HepG2 (cell line): ENCODE results near the gene NCKIPSD. TPM values are rescaled to one million over a fixed set of nuclear protein-coding genes. Genes with fewer than 3 reads are reported as not detected.

Experiments
- AGO1 ChIP-seq: fragments of 200-400 bp; formaldehyde crosslinking; IDR thresholded peaks from 2 replicates; pipeline ENCODE4 v1.6.1; 2017; ENCODE audit warnings: mild to moderate bottlenecking, low read depth, low read length, moderate library complexity; ENCODE audit not compliant: poor library complexity, severe bottlenecking
- GABPA ChIP-seq, 2 experiments: IDR thresholded peaks; 2 replicates each; pipeline ENCODE4 v1.6.1; 2011 to 2016; ENCODE audit warnings: low read depth in 2 of 2, low read length in 1 of 2, missing biosample characterization in 1 of 2, missing genetic modification characterization in 1 of 2
- MAF1 ChIP-seq: sonication (generic); formaldehyde crosslinking; IDR thresholded peaks from 2 replicates; pipeline ENCODE4 v1.5.0; 2020; ENCODE audit warnings: missing genetic modification reagents, borderline replicate concordance
- MEIS2 ChIP-seq: sonication (generic); formaldehyde crosslinking; IDR thresholded peaks from 2 replicates; pipeline ENCODE4 v1.9.0; 2021; ENCODE audit warnings: mild to moderate bottlenecking, missing genetic modification reagents
- NCOA1 ChIP-seq: sonication (generic); formaldehyde crosslinking; IDR thresholded peaks from 2 replicates; pipeline ENCODE4 v1.9.0; 2021; ENCODE audit warnings: missing genetic modification reagents
- NFE2 ChIP-seq: sonication (generic); formaldehyde crosslinking; IDR thresholded peaks from 2 replicates; pipeline ENCODE4 v1.4.0; 2020; ENCODE audit warnings: missing genetic modification reagents
- NFIC ChIP-seq: IDR thresholded peaks from 2 replicates; pipeline ENCODE4 v1.6.1; 2012; ENCODE audit warnings: mild to moderate bottlenecking, low read length, inconsistent platforms
- NR2F2 ChIP-seq: IDR thresholded peaks from 2 replicates; pipeline ENCODE4 v1.6.1; 2012; ENCODE audit warnings: low read depth, inconsistent platforms, borderline replicate concordance
- NRL ChIP-seq: sonication (generic); formaldehyde crosslinking; IDR thresholded peaks from 2 replicates; pipeline ENCODE4 v1.5.0; 2020; ENCODE audit warnings: missing genetic modification reagents, mild to moderate bottlenecking, moderate library complexity, borderline replicate concordance
- TCF7L2 ChIP-seq: IDR thresholded peaks from 2 replicates; pipeline ENCODE4 v1.6.1; 2011; ENCODE audit warnings: mild to moderate bottlenecking, low read depth, low read length, moderate library complexity
- THAP11 ChIP-seq: IDR thresholded peaks from 2 replicates; pipeline ENCODE4 v1.6.1; 2016; ENCODE audit warnings: missing biosample characterization, missing genetic modification reagents
- ZNF121 ChIP-seq: sonication (generic); formaldehyde crosslinking; IDR thresholded peaks from 2 replicates; pipeline ENCODE4 v1.5.0; 2020; ENCODE audit warnings: mild to moderate bottlenecking, missing genetic modification reagents
- ZNF160 ChIP-seq: sonication (generic); formaldehyde crosslinking; IDR thresholded peaks from 2 replicates; pipeline ENCODE4 v1.8.0; 2022; ENCODE audit warnings: mild to moderate bottlenecking, inconsistent platforms, missing genetic modification reagents
- ZNF264 ChIP-seq: sonication (generic); formaldehyde crosslinking; IDR thresholded peaks from 2 replicates; pipeline ENCODE4 v1.4.0; 2020; ENCODE audit warnings: missing genetic modification reagents
- ZNF34 ChIP-seq: sonication (generic); formaldehyde crosslinking; IDR thresholded peaks from 2 replicates; pipeline ENCODE4 v1.4.0; 2020; ENCODE audit warnings: mild to moderate bottlenecking, missing genetic modification reagents, borderline replicate concordance
- ZNF367 ChIP-seq: sonication (generic); formaldehyde crosslinking; IDR thresholded peaks from 2 replicates; pipeline ENCODE4 v1.4.0; 2020; ENCODE audit warnings: missing genetic modification reagents, borderline replicate concordance
- ZNF484 ChIP-seq: sonication (generic); formaldehyde crosslinking; IDR thresholded peaks from 2 replicates; pipeline ENCODE4 v1.5.1; 2020; ENCODE audit warnings: mild to moderate bottlenecking, low read depth, missing genetic modification reagents, borderline replicate concordance
- ZNF589 ChIP-seq: sonication (generic); formaldehyde crosslinking; conservative IDR thresholded peaks from 2 replicates; pipeline ENCODE4 v1.8.0; 2022; ENCODE audit warnings: mild to moderate bottlenecking, moderate library complexity, missing genetic modification reagents
- ZNF850 ChIP-seq: sonication (generic); formaldehyde crosslinking; conservative IDR thresholded peaks from 2 replicates; pipeline ENCODE4 v1.9.0; 2021; ENCODE audit warnings: mild to moderate bottlenecking, missing genetic modification reagents
- ZSCAN30 ChIP-seq: sonication (generic); formaldehyde crosslinking; IDR thresholded peaks from 2 replicates; pipeline ENCODE4 v1.5.0; 2020; ENCODE audit warnings: mild to moderate bottlenecking, missing genetic modification reagents
- polyA plus RNA-seq, 8 experiments: library from polyadenylated mRNA; depleted of rRNA in 3 of 8; stranded (reverse) in 7 of 8; unstranded in 1 of 8; fragments of >200 nt; fragmentation: Illumina TruSeq in 4 of 8; extraction: Trizol in 4 of 8; gene quantifications; 2 replicates each; pipeline versions ENCODE4 v1.2.1 to v1.2.3, GENCODE V29; 2011 to 2016; ENCODE audit warnings: low read depth in 4 of 8, missing spikeins in 1 of 8, mixed read lengths in 1 of 8; ENCODE audit not compliant: insufficient read depth in 1 of 8
- total RNA-seq, 5 experiments: library from RNA; depleted of rRNA; stranded (reverse); fragments of >200 nt; fragmentation: Illumina TruSeq; extraction: Trizol; gene quantifications; 2 replicates each; pipeline ENCODE4 v1.2.3, GENCODE V29; 2016; ENCODE audit warnings: low read depth in 1 of 5
- TF ChIP-seq, protein P1 (sequence below): sonication (generic); formaldehyde crosslinking; IDR thresholded peaks from 2 replicates; pipeline ENCODE4 v1.5.0; 2020; ENCODE audit warnings: mild to moderate bottlenecking, missing genetic modification reagents
- TF ChIP-seq, protein P2 (sequence below): conservative IDR thresholded peaks from 2 replicates; pipeline ENCODE4 v1.6.1; 2018; ENCODE audit warnings: missing genetic modification reagents
- TF ChIP-seq, protein P3 (sequence below): IDR thresholded peaks from 2 replicates; pipeline ENCODE4 v1.6.1; 2016
- TF ChIP-seq, protein P4 (sequence below): sonication (generic); formaldehyde crosslinking; IDR thresholded peaks from 2 replicates; pipeline ENCODE4 v1.4.0; 2020; ENCODE audit warnings: low read depth, mild to moderate bottlenecking, missing genetic modification reagents
- TF ChIP-seq, protein P5 (sequence below): fragments of 450-650 bp; IDR thresholded peaks from 2 replicates; pipeline ENCODE4 v1.6.1; 2016

The NCKIPSD gene
- total and polyA plus RNA-seq, 2 of the 13 experiments (the other 11 are each of a cell fraction or from before 2014, with no cell fraction given) = 13.5 to 35.2 TPM

DNA sequence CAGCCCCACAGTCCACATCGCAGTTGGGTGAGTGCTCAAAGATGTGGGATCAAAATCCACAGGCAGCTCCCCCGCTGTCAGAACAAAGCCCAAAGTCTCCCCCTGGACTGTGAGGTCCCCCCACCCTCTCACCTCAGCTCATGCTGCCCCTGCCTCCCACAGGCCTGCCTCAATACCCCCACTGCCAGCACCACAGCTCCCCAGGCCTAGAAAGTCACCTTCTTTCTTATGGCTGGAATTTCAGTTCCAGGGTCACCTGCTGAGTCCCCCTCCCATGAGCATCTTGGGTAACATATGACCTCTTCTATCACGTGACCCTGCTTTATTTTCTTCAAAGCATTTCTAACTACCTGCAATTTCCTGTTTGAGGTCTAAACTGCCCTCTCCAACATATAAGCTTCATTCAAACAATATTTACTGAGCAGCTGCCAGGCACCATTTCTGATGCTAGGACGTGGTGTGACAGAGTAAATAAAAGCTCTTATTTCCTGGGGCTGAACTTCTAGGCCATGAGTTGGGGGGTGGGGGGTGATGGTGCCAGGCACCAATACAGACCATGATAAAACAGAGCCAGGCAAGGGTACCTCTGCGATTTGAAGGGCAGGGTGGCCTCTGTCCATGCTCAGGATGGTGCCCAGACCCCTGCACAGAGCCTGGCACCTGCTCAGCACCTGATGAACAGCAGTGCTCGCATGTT, 61.7 kb downstream of the NCKIPSD start (continued):
- no peak for TF ChIP-seq ZSCAN30
- TF ChIP-seq MAF1 (CRISPR knock-in tag) = no peak
- TF ChIP-seq ZNF34 (CRISPR knock-in tag) = no peak
- no peak for TF ChIP-seq MEIS2
- TF ChIP-seq, protein P1, sequence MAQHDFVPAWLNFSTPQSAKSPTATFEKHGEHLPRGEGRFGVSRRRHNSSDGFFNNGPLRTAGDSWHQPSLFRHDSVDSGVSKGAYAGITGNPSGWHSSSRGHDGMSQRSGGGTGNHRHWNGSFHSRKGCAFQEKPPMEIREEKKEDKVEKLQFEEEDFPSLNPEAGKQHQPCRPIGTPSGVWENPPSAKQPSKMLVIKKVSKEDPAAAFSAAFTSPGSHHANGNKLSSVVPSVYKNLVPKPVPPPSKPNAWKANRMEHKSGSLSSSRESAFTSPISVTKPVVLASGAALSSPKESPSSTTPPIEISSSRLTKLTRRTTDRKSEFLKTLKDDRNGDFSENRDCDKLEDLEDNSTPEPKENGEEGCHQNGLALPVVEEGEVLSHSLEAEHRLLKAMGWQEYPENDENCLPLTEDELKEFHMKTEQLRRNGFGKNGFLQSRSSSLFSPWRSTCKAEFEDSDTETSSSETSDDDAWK (CRISPR knock-in tag) = no peak
- no peak for TF ChIP-seq NFE2 (CRISPR knock-in tag)
- TF ChIP-seq TCF7L2 = no peak
- TF ChIP-seq, protein P2, sequence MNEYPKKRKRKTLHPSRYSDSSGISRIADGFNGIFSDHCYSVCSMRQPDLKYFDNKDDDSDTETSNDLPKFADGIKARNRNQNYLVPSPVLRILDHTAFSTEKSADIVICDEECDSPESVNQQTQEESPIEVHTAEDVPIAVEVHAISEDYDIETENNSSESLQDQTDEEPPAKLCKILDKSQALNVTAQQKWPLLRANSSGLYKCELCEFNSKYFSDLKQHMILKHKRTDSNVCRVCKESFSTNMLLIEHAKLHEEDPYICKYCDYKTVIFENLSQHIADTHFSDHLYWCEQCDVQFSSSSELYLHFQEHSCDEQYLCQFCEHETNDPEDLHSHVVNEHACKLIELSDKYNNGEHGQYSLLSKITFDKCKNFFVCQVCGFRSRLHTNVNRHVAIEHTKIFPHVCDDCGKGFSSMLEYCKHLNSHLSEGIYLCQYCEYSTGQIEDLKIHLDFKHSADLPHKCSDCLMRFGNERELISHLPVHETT = no peak
- TF ChIP-seq ZNF160 (CRISPR knock-in tag) = no peak
- TF ChIP-seq ZNF121 (CRISPR knock-in tag) = no peak
- no peak for TF ChIP-seq AGO1
- TF ChIP-seq, protein P3, sequence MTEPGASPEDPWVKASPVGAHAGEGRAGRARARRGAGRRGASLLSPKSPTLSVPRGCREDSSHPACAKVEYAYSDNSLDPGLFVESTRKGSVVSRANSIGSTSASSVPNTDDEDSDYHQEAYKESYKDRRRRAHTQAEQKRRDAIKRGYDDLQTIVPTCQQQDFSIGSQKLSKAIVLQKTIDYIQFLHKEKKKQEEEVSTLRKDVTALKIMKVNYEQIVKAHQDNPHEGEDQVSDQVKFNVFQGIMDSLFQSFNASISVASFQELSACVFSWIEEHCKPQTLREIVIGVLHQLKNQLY (CRISPR knock-in tag) = peak; percentile 79; the same call in 1 of the 2 replicates
- TF ChIP-seq, protein P4, sequence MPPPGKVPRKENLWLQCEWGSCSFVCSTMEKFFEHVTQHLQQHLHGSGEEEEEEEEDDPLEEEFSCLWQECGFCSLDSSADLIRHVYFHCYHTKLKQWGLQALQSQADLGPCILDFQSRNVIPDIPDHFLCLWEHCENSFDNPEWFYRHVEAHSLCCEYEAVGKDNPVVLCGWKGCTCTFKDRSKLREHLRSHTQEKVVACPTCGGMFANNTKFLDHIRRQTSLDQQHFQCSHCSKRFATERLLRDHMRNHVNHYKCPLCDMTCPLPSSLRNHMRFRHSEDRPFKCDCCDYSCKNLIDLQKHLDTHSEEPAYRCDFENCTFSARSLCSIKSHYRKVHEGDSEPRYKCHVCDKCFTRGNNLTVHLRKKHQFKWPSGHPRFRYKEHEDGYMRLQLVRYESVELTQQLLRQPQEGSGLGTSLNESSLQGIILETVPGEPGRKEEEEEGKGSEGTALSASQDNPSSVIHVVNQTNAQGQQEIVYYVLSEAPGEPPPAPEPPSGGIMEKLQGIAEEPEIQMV (CRISPR knock-in tag) = no peak
- peak; percentile 80 for TF ChIP-seq NR2F2
- 0 out of 2 replicates have a peak, but pooled peaks have one; percentile 37 for TF ChIP-seq NCOA1 (CRISPR knock-in tag)
- no peak; the same call in 1 of the 2 replicates for TF ChIP-seq NFIC
- TF ChIP-seq ZNF850 (CRISPR knock-in tag) = no peak
- no peak for TF ChIP-seq ZNF367 (CRISPR knock-in tag)
- TF ChIP-seq GABPA (IDR thresholded peaks at IDR 0.05; ENCODE audit: low read depth, low read length) = no peak
- peak; percentile 57 for TF ChIP-seq GABPA (CRISPR knock-in tag; IDR thresholded peaks at IDR 0.05; ENCODE audit: low read depth)
- TF ChIP-seq ZNF264 (CRISPR knock-in tag) = 0 out of 2 replicates have a peak, but pooled peaks have one; percentile 5
- no peak for TF ChIP-seq ZNF589
- TF ChIP-seq, protein P5, sequence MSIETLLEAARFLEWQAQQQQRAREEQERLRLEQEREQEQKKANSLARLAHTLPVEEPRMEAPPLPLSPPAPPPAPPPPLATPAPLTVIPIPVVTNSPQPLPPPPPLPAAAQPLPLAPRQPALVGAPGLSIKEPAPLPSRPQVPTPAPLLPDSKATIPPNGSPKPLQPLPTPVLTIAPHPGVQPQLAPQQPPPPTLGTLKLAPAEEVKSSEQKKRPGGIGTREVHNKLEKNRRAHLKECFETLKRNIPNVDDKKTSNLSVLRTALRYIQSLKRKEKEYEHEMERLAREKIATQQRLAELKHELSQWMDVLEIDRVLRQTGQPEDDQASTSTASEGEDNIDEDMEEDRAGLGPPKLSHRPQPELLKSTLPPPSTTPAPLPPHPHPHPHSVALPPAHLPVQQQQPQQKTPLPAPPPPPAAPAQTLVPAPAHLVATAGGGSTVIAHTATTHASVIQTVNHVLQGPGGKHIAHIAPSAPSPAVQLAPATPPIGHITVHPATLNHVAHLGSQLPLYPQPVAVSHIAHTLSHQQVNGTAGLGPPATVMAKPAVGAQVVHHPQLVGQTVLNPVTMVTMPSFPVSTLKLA = no peak
- TF ChIP-seq ZNF484 = no peak
- TF ChIP-seq NRL (CRISPR knock-in tag) = no peak
- peak; percentile 62; the same call in 1 of the 2 replicates for TF ChIP-seq THAP11 (CRISPR knock-in tag)
